Measurements from ENCODE around the gene ANKRD17. TPM values are rescaled to one million over a fixed set of nuclear protein-coding genes. Genes with fewer than 3 reads are reported as not detected.
"Not testable (repeated sequence)": the region's sequence is repeated elsewhere in the genome, so short reads cannot be mapped to it uniquely, and the experiment has no call there.

The ANKRD17 gene, protein sequence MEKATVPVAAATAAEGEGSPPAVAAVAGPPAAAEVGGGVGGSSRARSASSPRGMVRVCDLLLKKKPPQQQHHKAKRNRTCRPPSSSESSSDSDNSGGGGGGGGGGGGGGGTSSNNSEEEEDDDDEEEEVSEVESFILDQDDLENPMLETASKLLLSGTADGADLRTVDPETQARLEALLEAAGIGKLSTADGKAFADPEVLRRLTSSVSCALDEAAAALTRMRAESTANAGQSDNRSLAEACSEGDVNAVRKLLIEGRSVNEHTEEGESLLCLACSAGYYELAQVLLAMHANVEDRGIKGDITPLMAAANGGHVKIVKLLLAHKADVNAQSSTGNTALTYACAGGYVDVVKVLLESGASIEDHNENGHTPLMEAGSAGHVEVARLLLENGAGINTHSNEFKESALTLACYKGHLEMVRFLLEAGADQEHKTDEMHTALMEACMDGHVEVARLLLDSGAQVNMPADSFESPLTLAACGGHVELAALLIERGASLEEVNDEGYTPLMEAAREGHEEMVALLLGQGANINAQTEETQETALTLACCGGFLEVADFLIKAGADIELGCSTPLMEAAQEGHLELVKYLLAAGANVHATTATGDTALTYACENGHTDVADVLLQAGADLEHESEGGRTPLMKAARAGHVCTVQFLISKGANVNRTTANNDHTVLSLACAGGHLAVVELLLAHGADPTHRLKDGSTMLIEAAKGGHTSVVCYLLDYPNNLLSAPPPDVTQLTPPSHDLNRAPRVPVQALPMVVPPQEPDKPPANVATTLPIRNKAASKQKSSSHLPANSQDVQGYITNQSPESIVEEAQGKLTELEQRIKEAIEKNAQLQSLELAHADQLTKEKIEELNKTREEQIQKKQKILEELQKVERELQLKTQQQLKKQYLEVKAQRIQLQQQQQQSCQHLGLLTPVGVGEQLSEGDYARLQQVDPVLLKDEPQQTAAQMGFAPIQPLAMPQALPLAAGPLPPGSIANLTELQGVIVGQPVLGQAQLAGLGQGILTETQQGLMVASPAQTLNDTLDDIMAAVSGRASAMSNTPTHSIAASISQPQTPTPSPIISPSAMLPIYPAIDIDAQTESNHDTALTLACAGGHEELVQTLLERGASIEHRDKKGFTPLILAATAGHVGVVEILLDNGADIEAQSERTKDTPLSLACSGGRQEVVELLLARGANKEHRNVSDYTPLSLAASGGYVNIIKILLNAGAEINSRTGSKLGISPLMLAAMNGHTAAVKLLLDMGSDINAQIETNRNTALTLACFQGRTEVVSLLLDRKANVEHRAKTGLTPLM (N-terminal part only)
- 48.2 and 62.5 TPM in 2 replicates for total RNA-seq

DNA sequence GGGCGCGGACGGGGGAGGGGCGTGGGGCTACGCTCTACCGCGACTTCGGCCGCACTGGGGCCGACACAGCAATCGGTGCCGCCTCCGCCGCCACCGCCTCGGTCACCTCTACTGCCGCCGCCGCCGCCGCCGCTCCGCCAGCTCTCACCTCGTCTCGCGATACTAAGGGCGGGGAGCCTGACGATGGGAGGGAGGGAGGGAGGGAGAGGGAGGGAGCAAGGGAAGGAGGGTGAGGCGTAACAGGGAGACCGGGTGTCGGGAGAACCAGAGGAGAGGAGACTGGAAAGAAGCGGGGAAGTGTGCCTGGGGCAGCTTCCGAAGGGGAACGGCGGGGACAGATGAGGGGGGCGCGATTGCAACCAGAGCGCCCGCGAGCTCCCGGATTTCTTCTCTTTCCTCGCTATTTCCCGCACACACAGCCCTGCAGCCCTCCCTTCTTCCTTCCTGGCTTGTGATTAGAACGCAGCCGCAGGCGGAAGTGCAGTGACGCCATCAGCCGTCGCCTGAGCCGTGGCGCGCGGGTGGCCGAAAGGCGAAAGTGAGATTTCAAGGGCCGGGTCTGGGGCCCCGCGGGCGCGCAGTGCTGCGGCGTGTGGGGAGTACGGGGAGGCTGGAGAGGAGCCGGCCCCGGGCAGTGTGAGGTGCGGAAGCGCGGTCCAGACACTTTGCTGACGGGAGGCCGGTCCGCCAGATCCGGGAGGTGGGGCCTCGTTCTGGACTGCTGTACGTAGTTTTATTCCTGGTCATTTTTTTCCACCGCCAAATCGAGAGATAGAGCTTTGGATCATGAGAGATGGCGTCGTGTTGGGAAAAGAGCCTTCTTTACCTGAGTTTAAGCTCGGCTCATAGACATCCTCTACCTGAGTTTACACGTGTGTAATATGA lies at the start of gene ANKRD17:
TSS of gene ANKRD17 (minus strand) at position 113 of the 885 bp plus-strand sequence. CDS start 130 bp downstream, outside the sequence.
- peak; percentile 58 for DNase-seq (ENCODE audit: extremely low read depth, low read depth, low spot score)

DNA sequence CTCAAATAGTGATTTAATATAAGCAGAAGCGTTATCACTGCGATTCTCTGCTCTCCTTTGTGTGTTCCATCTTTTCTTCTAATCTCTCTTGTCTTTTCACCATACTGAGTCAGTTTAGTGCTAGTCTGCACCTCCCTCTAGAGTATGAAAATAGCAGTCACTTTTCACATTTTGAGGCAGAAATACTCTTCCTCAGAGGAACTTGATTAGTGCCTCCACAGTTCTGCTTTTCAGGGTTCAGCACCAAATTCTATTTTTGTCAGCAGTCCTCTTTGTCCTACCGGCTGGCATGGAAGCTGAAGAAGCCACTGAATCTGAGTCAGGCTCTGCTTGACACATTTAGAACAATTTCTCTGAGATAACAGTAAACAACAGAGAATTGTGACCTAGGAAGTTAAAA lies 49.7 kb upstream of the ANKRD17 start:
- no peak for DNase-seq (ENCODE audit: extremely low read depth, low read depth, low spot score)

DNA sequence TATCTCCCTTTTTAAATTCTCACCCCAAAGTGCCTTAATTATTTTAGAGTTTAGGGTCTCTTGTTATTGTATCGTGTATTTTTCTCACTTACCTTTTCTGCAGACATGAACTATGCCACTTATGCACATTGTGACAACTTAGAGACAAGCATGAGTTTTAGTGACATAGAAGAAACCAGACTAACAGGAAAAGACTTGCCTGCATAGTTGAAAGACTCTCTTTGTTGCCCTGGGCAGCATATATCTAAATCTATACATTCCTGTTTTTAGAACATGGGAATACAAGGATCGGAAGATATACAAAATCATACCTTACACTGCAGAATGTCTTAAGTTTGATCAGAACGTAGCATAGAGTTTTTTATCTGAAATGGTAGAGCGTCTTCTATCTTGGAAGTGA lies 45.1 kb upstream of the ANKRD17 start:
- no peak for DNase-seq (ENCODE audit: extremely low read depth, low read depth, low spot score)

DNA sequence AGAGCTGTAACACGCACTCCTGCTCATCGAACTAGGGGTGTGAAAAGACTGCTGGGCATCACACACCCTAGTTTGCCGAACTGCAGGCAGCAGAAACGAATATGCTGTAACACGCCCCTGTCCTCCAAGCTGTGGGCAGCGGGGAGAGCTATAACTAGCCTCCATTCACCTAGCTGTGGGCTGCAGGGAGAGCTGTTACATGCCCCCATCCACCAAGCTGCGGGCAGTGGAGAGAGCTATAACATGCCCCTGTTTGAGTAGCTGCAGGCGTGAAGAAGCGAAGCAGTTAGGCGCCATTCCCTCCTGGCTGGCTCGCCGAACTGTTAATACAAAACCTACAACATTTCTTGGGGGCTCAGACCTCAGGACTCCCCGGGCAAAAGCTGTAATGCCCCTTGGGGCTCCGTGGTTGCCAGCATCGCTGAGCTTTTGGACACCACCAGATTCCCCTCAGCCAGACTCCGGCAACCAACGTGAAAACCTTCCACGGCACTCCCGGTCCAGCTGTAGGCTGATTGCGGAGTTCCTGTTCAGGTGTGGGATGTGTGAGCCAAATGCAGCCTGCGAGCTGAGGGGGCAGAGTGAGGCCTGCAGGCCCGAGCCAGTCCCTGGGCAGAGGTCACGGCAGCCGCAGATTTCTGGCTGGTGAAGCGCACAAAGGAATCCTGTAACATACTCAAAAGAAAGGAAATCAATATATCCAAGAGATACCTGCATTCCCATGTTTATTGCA lies 41.1 kb upstream of the ANKRD17 start:
- no peak for DNase-seq (ENCODE audit: extremely low read depth, low read depth, low spot score)

DNA sequence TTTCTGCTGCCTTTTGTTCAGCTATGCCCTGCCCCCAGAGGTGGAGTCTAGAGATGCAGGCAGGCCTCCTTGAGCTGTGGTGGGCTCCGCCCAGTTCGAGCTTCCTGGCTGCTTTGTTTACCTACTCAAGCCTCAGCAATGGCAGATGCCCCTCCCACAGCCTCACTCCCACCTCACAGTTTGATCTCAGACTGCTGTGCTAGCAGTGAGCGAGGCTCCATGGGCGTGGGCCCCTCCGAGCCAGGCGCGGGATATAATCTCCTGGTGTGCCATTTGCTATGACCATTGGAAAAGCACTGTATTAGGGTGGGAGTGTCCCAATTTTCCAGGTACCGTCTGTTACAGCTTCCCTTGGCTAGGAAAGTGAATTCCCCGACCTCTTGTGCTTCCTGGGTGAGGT lies 34.1 kb upstream of the ANKRD17 start:
- DNase-seq (ENCODE audit: extremely low read depth, low read depth, low spot score) = not testable (repeated sequence)

DNA sequence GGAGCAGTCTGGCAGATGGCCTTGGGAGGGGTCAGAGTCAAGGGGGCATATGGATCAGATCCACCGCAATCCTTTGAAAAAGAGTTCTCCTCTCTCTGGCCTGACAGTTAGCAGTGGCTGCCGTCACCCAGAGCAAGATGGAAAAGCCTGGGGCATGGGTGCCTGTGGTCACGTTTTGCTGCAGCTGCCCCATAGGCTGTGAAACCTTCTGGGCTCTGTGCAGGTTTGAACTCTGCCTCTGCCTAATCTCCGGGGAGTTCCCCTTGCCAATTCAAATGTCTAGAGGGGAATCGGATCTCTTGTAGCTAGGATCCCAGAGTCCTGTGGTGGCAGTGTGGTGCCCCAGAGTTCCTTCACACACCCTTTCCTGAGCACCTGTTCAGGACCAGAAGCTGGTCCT lies 23.4 kb upstream of the ANKRD17 start:
- DNase-seq (ENCODE audit: extremely low read depth, low read depth, low spot score) = no peak

DNA sequence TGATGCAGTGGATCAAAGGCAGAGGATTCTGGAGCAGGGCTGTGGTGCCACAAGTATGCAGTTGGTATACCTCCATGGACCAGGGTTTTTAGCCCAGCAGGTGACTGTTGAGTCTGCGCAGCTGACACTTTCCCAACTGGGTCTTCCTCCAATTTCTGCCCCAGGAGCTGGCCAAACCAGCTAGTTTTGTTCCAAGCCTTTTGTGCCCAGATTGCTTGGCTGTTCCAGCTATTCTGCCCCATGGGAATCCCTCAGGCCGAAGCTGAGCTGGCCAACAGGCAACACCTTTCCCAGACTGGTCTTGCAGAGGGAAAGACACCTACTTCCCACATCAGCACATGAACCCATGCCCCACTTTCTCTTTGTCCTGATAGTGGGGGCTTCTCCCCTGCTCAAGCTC lies 22.8 kb upstream of the ANKRD17 start:
- no peak for DNase-seq (ENCODE audit: extremely low read depth, low read depth, low spot score)

DNA sequence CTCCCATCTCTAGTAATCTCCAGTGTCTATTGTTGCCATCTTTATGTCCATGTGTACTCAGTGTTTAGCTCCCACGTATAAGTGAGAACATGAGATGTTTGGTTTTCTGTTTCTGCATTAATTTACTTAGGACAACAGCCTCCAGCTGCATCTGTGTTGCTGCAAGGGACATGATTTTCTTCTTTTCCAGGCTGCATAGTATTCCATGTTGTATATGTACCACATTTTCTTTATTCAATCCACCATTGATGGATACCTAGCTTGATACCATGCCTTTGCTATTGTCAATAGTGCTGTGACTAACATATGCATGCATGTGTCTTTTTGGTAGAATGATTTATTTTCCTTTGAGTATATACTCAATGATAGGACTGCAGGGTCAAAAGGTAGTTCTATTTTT lies 18.6 kb upstream of the ANKRD17 start:
- DNase-seq (ENCODE audit: extremely low read depth, low read depth, low spot score) = no peak

DNA sequence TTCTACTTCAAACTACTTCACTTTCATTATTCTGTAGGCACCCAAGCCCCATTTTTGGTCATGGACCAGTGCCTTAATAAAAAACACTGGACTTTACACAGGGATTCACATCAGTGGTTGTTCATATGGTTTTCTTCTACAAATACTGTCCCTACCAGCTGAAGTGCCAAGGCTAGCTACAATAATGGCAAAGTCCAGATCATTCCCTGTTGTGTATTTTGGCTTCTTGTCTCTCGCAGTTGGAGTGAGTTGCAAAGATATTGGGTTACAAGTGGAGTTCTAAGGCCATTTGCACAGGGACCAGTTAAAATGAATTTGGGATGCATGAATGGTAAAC lies 16.7 kb upstream of the ANKRD17 start:
- no peak for DNase-seq (ENCODE audit: extremely low read depth, low read depth, low spot score)

DNA sequence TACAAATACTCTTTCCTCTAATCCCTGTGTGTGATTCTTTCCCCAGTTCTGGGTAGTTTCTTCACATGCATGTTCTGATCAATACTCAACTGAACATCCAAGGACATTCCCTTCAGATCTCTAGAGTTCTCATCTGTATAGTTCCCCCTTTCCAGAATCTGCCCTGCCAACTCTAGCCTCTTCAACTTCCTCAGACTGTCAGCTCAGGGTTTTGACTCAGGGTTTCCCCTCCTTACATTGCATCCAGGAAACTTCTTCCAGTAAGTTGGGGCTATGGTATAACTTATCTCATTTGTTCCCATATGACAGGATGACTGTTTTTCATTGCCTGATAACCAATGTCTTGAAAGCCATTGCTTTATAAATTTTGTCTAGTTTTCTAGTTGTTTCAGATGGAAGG lies 14.2 kb upstream of the ANKRD17 start:
- DNase-seq (ENCODE audit: extremely low read depth, low read depth, low spot score) = no peak

DNA sequence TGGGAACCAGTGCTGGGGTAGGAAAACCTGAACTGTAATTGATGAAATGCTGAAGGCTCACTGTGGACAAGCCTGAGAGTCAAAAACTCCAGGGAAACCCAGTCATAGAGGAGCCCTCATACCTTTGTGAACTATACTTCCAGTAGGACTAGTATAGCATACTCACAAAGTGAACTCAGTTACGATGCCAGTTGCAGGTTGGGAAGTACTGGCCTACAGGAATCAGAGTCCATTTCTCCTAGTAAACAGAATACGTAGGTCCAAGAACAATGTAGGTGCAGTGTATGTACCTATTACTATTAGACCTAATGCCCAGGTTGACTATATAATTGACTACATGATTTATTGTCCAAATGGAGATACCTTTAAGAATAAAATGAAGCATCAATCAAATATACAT lies 8.5 kb upstream of the ANKRD17 start:
- no peak for DNase-seq (ENCODE audit: extremely low read depth, low read depth, low spot score)

DNA sequence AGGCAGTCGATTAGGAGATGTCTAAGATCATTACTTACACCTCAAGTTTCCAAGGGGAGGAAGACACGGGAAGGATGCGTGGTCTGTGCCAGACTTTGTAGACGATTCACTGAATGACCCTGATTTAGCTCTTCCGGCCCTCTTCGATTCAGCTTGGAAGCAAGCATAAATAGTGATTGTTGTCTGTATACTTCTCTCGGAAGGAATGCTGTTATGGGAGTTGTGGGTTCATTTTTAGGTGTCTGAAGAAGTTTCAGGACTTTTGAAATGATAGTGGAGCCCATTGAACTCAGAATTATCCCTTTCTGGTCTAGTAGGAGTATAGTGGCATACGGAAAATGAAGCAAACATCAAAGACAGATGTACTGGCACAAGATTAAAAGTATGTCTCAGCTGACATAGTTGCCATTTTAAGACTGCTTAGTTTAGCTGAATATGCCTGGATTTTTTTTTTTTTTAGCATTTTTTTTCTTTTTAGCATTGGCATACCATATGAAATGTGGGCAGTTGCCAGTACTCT lies 1.0 kb upstream of the ANKRD17 start:
- DNase-seq (ENCODE audit: extremely low read depth, low read depth, low spot score) = no peak

DNA sequence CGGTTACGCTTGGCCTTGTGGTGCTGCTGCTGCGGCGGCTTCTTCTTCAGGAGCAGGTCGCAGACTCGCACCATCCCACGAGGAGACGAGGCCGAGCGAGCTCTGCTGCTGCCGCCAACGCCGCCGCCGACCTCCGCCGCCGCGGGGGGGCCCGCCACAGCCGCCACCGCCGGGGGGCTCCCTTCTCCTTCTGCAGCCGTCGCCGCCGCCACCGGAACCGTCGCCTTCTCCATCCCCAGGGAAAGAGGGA lies 237 bp downstream of the ANKRD17 start:
- DNase-seq (ENCODE audit: extremely low read depth, low read depth, low spot score) = no peak

DNA sequence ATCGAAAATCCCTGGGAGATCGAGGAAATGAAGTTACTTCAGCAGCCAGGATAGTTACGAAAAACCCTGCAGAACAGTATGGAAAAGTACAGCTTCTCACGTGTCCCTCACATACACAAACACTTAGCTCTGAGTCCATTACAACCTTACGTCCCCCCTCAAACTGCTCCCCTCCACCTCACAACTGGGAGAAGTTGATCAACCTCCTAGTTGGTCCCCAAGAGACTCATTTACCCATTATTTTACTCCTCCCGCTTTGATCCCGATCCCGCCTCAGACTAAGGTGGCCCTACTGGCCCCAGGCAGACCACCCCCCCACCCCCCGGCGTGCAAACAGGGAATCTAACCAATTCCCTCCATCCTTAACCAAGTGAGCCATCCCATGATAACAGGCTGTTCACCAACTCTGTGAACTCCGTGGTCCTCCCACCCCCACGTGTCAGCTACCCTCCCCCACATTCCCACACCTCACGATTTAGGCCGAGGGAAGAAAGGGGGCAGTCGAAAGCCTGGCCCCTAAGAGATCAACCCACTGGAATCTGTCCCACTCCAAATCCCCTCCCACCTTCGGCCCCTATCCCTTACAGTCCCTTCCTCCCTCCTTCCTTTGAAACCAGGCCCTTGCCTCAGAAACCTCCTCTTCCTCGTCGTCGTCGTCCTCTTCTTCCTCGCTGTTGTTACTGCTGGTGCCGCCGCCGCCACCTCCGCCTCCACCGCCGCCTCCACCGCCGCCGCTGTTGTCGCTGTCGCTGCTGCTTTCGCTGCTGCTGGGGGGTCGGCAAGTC lies 755 bp downstream of the ANKRD17 start:
- DNase-seq (ENCODE audit: extremely low read depth, low read depth, low spot score) = no peak

DNA sequence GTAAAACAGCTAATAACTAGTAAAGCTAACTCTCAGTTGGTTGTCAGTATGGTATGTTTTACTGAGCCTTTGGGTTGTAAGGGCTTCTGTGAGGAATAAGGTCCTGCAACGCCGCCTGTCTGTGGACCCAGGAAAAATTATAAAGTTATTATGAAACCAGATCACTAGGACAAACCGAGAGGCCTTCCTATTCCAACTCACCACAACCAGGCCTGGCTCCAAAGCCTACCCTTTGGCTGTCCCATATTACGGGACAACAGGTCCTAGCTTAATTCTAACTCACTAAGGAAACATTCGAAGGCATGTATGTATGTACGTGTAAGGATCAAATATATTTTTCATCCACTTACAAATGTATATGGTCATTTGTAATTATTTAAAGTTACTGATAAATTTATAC lies 1.4 kb downstream of the ANKRD17 start:
- DNase-seq (ENCODE audit: extremely low read depth, low read depth, low spot score) = peak; percentile 78

DNA sequence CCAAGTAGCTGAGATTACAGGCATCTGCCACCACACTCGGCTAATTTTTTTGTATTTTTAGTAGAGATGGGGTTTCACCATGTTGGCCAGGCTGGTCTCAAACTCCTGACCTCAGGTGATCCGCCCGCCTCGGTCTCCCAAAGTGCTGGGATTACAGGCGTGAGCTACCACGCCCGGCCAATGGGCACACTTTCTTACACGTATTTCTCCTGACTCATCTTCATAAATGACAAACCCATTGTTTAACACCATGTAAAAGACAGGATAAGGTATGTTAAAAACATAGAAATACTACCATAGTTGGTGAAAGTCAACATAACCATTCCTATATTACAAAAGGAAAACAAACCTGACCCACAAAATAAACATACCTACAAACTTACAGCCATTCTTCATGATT lies 2.8 kb downstream of the ANKRD17 start:
- DNase-seq (ENCODE audit: extremely low read depth, low read depth, low spot score) = not testable (repeated sequence)

DNA sequence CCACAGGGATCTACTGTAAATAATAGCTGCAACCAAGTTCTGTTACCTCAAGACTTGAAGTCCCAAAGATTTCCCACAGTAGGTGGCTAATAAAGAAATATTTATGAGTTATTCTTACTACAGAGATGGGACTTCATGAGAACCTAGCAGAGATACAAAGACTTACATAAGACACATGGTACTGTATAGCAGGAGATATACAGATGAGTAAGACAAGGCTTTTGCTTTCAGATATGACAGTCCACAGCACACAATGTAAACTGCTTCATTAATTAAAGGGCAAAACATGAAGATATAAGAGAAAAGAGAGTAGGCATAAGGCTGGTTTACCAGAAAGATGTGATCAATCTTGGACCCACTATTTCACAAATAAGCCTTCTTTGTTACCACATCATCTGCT lies 6.6 kb downstream of the ANKRD17 start:
- no peak for DNase-seq (ENCODE audit: extremely low read depth, low read depth, low spot score)

DNA sequence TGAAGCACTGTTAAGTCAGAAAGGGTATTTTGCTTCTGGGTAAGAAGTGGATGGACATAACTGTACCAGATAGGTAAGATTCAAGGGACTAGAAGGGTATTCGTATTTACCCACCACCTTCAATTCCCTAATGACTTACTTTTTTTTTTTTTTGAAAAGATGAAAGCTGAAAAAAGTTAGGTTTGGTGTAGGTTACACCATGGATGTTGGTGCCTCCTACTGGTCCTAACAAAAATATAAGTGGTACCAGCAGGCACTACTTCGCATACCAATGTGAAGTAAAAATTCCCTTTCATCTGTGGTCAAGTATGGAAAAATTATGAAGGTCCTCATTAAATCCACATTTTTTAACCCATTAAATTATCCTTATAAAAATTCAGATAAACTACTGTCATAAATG lies 7.2 kb downstream of the ANKRD17 start:
- no peak for DNase-seq (ENCODE audit: extremely low read depth, low read depth, low spot score)

DNA sequence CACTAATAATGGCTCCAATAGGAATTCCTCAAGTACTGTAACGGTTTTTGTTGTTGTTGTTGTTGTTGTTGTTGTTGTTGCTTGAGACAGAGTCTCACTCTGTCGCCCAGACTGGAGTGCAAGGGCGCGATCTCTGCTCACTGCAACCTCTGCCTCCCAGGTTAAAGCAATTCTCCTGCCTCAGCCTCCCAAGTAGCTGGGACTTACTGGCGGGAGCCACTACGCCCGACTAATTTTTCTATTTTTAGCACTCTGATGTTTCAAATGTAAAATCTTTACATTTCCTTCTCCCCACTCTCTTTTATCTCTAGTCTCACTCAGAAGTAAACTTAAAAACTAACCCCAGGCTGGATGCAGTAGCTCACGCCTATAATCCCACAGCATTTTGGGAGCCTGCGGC lies 8.0 kb downstream of the ANKRD17 start:
- no peak for DNase-seq (ENCODE audit: extremely low read depth, low read depth, low spot score)

Measured in glomerular endothelial cell (primary cell).